ENCODE results near the gene SNRNP35.

DNA sequence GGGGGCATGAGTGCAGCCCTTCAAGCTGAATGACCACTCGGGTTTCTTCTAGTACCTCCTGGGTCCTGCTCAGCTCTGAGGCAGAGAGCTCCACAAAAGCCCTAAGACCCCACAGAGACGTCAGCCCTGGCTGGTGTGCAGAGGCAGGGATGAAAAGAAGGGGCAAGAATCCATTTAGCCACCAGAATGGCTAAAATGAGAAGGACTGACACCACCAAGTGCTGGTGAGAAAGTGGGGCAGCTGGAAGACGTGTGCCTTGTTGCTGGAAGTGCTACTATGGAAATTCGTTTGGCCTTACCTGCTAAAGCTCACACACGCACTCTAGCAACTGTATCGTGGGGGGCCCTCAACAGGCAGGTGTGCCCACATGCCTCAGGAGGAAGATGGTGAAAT is 48.9 kb downstream of the SNRNP35 start:
- TF ChIP-seq CTCF (IDR thresholded peaks at IDR 0.05; ENCODE audit: low read depth, low read length) (no peak), POLR2A (IDR thresholded peaks at IDR 0.05; ENCODE audit: extremely low read depth, insufficient read length) (no peak)
